HG03575 (cell line): Measurements from ENCODE around the gene TTC3.
"Not testable (repeated sequence)": the region's sequence is repeated elsewhere in the genome, so short reads cannot be mapped to it uniquely, and the experiment has no call there.

ENCODE experiments used
- ATAC-seq: cut with Tn5 transposase; IDR thresholded peaks from one replicate; pipeline ENCODE4 v1.9.1; 2021; ENCODE audit not compliant: unreplicated experiment, insufficient number of reproducible peaks, low FRiP score; ENCODE audit errors: extremely low read depth

Gene TTC3

GRCh38 chr21:37136744-37137143, 63.7 kb downstream of the TTC3 start:
- no peak for ATAC-seq

- ATAC-seq: no peak
Observed at GRCh38 chr21:37139154-37139553, 66.1 kb downstream of the TTC3 start.

- no peak for ATAC-seq
Observed at GRCh38 chr21:37139902-37140301, 66.8 kb downstream of the TTC3 start.

GRCh38 chr21:37143392-37143791, 70.3 kb downstream of the TTC3 start:
- not testable (repeated sequence) for ATAC-seq

GRCh38 chr21:37145635-37146111, 72.6 kb downstream of the TTC3 start:
- ATAC-seq: no peak

GRCh38 chr21:37146320-37147235, 73.5 kb downstream of the TTC3 start:
- no peak for ATAC-seq

GRCh38 chr21:37149411-37149810, 76.4 kb downstream of the TTC3 start:
- ATAC-seq: no peak

GRCh38 chr21:37153196-37153934, 80.3 kb downstream of the TTC3 start:
- ATAC-seq: no peak

- no peak for ATAC-seq
Observed at GRCh38 chr21:37153935-37154350, 80.9 kb downstream of the TTC3 start.

GRCh38 chr21:37155186-37155585, 82.1 kb downstream of the TTC3 start:
- no peak for ATAC-seq

GRCh38 chr21:37157938-37158337, 84.9 kb downstream of the TTC3 start:
- ATAC-seq: no peak

- no peak for ATAC-seq
Observed at GRCh38 chr21:37159053-37159776, 86.2 kb downstream of the TTC3 start.

- no peak for ATAC-seq
Observed at GRCh38 chr21:37159949-37160348, 86.9 kb downstream of the TTC3 start.

GRCh38 chr21:37164742-37165141, 91.7 kb downstream of the TTC3 start:
- ATAC-seq: no peak

- no peak for ATAC-seq
Observed at GRCh38 chr21:37165586-37165985, 92.5 kb downstream of the TTC3 start.

- ATAC-seq: no peak
Observed at GRCh38 chr21:37166733-37167132, 93.7 kb downstream of the TTC3 start.

GRCh38 chr21:37168666-37169065, 95.6 kb downstream of the TTC3 start:
- ATAC-seq: no peak

GRCh38 chr21:37172646-37173045, 99.6 kb downstream of the TTC3 start:
- ATAC-seq: no peak

GRCh38 chr21:37176716-37177115, 103.7 kb downstream of the TTC3 start:
- no peak for ATAC-seq
